Subcutaneous abdominal adipose tissue (tissue), 5 donors: ENCODE data around the gene MPDU1.
"Not testable (repeated sequence)": the region's sequence is repeated elsewhere in the genome, so short reads cannot be mapped to it uniquely, and the experiment has no call there.

Source experiments
- H3K27ac ChIP-seq: one replicate; pipeline ENCODE4 v1.7.0; 2013; ENCODE audit warnings: low read depth, mild to moderate bottlenecking, inconsistent platforms, low read length, moderate library complexity
- H3K27me3 ChIP-seq, 5 donors: one replicate each; pipeline ENCODE4 v1.7.0; 2013; ENCODE audit warnings: low read length in 5 of 5, inconsistent platforms in 1 of 5; ENCODE audit not compliant: control insufficient read depth in 5 of 5, insufficient read depth in 4 of 5
- H3K36me3 ChIP-seq, 5 donors: one replicate each; pipeline ENCODE4 v1.7.0; 2013; ENCODE audit warnings: low read length in 5 of 5; ENCODE audit not compliant: control insufficient read depth in 5 of 5, insufficient read depth in 5 of 5
- H3K4me1 ChIP-seq, 5 donors: one replicate each; pipeline ENCODE4 v1.7.0; 2013; ENCODE audit warnings: low read length in 5 of 5, mild to moderate bottlenecking in 3 of 5, moderate library complexity in 1 of 5; ENCODE audit not compliant: control insufficient read depth in 5 of 5, insufficient read depth in 5 of 5
- H3K4me3 ChIP-seq, 5 donors: one replicate each; pipeline ENCODE4 v1.7.0; 2013; ENCODE audit warnings: low read length in 5 of 5, low read depth in 1 of 5
- H3K9ac ChIP-seq, 5 donors: one replicate each; pipeline ENCODE4 v1.7.0; 2013; ENCODE audit warnings: low read length in 5 of 5, mild to moderate bottlenecking in 4 of 5, moderate library complexity in 3 of 5
- H3K9me3 ChIP-seq, 5 donors: one replicate each; pipeline ENCODE4 v1.7.0; 2013; ENCODE audit warnings: low read length in 5 of 5; ENCODE audit not compliant: control insufficient read depth in 5 of 5
- donor health status: healthy.
- donor health status: healthy.
- donor health status: healthy.
- donor health status: healthy.
- donor health status: healthy.

Gene MPDU1

DNA sequence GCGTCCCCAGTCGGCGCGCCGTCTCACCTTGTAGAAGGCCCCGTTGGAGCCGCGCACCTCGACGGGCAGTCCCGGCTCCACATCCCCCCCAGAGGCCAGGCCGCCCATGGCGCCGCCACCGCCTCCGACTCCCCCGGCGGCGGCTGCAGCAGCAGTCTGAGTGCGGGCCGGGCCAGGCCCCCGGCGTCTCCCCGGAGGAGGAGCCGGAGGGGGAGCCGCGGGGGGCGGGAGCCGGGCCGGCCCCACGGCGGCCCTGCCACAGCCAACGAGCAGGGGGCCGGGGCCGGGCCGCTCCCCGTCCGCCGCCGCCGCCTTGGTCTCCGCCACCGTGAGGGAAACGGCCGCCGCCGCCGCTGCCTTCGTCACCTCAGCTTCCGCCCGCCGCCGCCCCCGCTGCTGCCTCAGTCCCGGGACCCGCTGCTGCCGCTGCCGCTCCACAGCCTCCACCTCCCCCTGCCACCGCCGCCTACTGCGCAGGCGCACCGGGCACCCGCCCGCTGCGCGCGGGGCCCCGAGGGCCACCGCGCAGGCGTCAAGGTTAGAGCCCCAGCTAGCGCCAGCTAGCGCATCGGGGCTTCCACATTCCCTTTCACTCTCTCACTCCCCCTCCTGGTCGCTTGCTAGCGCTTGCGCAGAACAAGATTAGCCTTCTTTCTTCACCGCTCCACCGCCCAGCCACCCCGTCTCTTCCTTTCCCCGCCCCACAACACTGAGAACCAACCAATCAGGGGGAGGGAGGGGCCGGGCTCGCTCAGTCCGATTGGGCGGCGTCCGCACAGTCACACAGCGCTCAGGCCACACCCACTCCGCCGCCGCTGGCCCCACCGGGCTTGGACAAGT, 31.0 kb downstream of the MPDU1 start, which contains the start of gene FXR2:
Gene FXR2, minus strand, starts transcription at position 473 of the 840 bp plus-strand sequence. Its CDS starts 365 bp downstream, at position 108.
- Histone ChIP-seq H3K27me3 (no peaks in the 10 kb centered on the region), H3K27ac (peak within 1 kb of the TSS; percentile 76), H3K36me3 (peaks cover 0 to 11% (median 6%) of the 10 kb centered on the region in 5 donors), H3K9me3 (no peaks in the 10 kb centered on the region), H3K9ac (peak within 1 kb of the TSS; percentile 68 to 95 (median 90)), H3K4me3 (peak within 1 kb of the TSS; percentile 78 to 85 (median 82)), H3K4me1 (peaks cover 0 to 35% (median 28%) of the 10 kb centered on the region in 5 donors)

DNA sequence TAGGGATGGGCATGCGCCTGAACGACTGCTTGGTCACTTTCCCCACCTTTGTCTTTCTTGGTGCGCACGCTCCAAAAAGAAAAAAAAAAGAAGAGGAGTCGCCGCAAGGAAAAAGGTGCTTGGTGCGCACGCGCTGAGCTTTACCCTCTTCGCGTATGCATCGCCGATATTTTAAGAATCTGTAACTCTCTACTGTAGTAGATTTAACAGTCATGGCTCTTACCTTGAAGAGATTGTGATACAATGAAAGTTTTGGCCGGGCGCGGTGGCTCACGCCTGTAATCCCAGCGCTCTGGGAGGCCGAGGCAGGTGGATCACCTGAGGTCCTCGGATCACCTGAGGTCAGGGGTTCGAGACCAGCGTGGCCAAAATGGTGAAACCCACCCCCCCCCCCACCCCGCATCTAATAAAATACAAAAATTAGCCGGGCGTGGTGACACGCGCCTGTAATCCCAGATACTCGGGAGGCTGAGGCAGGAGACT, 31.7 kb downstream of the MPDU1 start:
- Histone ChIP-seq H3K9ac (peak overlapping the region in 4 of 5 donors; percentile 53 to 68 (median 64)), H3K27me3 (no peaks in the 10 kb centered on the region), H3K9me3 (no peaks in the 10 kb centered on the region), H3K4me3 (peak overlapping the region; percentile 62 to 69 (median 66)), H3K4me1 (peaks cover 0 to 35% (median 28%) of the 10 kb centered on the region in 5 donors), H3K27ac (peak overlapping the region; percentile 30), H3K36me3 (peaks cover 0 to 11% (median 6%) of the 10 kb centered on the region in 5 donors)

DNA sequence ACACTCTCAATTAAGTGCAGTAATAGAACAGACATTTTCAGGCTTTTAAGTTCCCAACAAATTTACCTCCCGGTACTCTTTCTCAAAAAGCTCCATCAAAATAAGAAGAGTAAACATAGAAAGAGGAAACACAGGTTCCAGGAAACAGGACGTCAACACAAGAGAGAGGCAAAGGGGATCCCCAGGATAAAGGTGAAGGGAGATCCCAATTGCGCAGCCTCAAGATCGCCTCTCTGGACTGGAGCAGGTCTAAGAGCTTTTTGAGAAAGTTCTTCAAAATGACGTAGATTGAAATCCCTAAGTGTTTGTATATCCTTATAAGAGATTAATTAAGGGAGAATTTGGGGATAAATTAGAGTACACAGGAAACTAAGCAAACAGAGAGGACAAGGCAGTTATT, 35.0 kb downstream of the MPDU1 start:
- H3K4me1 ChIP-seq: peaks cover 0 to 12% (median 7%) of the 10 kb centered on the region in 5 donors
- no peak overlapping the region for H3K4me3 ChIP-seq
- no peak overlapping the region for H3K27ac ChIP-seq
- no peaks in the 10 kb centered on the region for H3K36me3 ChIP-seq
- H3K27me3 ChIP-seq: no peaks in the 10 kb centered on the region
- H3K9ac ChIP-seq: no peak overlapping the region
- no peaks in the 10 kb centered on the region for H3K9me3 ChIP-seq

DNA sequence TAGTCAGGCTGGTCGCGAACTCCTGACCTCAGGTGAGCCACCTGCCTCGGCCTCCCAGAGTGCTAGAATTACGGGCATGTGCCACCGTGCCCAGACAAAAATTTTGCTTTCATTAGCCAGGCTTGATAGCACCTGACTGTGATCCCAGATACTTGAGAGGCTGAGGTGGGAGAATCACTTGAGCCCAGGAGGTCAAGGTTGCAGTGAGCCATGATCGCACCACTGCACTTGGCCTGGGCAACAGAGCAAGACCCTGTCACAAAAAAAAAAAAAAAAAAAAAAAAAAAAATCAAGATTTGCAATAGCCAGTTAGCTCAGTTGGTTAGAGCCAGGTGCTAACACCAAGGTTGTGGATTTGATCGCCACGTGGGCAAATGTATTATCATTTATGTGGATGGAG, 37.2 kb downstream of the MPDU1 start:
- Histone ChIP-seq H3K27ac (no peak overlapping the region), H3K4me1 (no peaks in the 10 kb centered on the region), H3K27me3 (no peaks in the 10 kb centered on the region), H3K9me3 (no peaks in the 10 kb centered on the region), H3K4me3 (no peak overlapping the region), H3K9ac (no peak overlapping the region), H3K36me3 (no peaks in the 10 kb centered on the region)

DNA sequence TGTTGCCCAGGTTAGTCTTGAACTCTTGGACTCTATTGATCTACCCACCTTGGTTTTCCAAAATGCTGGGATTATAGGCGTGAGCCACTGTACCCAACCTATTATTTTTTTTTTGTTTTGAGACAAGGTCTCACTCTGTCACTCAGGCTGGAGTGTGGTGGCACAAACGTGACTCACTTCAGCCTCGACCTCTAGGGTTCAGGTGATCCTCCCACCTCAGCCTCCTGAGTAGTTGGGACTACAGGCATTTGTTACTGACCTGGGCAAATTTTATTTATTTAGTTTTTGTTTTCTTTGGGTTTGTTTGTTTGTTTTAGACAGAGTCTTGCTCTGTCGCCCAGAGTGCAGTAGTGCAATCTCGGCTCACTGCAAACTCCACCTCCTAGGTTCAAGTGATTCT, 40.0 kb downstream of the MPDU1 start:
- no peaks in the 10 kb centered on the region for H3K9me3 ChIP-seq
- no peaks in the 10 kb centered on the region for H3K27me3 ChIP-seq
- no peak overlapping the region for H3K9ac ChIP-seq
- peaks cover 3 to 14% (median 12%) of the 10 kb centered on the region in 5 donors for H3K4me1 ChIP-seq
- H3K27ac ChIP-seq: no peak overlapping the region
- no peaks in the 10 kb centered on the region for H3K36me3 ChIP-seq
- no peak overlapping the region for H3K4me3 ChIP-seq

DNA sequence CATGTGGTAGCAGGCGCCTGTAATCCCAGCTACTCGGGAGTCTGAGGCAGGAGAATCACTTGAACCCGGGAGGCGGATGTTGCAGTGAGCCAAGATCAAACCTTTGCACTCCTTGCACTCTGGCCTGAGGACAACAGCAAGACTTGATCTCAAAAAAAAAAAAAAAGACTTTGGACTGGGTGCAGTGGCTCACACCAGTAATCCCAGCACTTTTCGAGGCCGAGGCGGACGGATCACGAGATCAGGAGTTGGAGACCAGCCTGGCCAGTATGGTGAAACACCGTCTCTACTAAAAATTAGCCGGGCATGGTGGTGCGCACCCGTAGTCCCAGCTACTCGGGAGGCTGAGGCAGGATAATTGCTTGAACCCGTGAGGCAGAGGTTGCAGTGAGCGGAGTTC, 42.1 kb downstream of the MPDU1 start:
- H3K9me3 ChIP-seq, H3K27me3 ChIP-seq, H3K36me3 ChIP-seq, H3K4me3 ChIP-seq, H3K9ac ChIP-seq, H3K27ac ChIP-seq: not testable (repeated sequence)
- peaks cover 3 to 14% (median 12%) of the 10 kb centered on the region in 5 donors for H3K4me1 ChIP-seq

DNA sequence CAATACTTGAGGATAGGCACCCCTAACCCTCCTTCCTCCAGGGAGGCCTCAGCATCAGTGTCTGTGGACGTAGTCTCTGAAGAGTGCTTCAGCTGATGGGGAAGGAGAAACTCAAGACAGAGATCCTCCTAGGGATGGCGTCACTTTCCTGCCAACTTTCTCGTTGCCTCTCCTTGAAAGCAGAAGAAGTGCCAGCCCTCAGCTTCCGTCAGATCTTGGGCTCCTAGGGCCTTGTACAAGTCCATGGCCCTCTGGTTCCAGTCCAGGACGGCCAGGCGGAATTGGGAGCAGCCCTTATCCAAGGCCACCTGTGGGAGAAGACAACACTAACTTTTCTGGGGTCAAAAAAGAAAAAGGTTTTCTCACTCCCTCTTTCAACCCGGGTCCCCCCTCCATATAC, 42.7 kb downstream of the MPDU1 start:
- no peaks in the 10 kb centered on the region for H3K36me3 ChIP-seq
- no peaks in the 10 kb centered on the region for H3K27me3 ChIP-seq
- no peaks in the 10 kb centered on the region for H3K9me3 ChIP-seq
- peak overlapping the region in 3 of 5 donors; percentile 93 to 94 (median 94) for H3K9ac ChIP-seq
- H3K4me3 ChIP-seq: peak overlapping the region in 1 of 5 donors; percentile 76
- H3K27ac ChIP-seq: no peak overlapping the region
- peaks cover 3 to 14% (median 12%) of the 10 kb centered on the region in 5 donors for H3K4me1 ChIP-seq

DNA sequence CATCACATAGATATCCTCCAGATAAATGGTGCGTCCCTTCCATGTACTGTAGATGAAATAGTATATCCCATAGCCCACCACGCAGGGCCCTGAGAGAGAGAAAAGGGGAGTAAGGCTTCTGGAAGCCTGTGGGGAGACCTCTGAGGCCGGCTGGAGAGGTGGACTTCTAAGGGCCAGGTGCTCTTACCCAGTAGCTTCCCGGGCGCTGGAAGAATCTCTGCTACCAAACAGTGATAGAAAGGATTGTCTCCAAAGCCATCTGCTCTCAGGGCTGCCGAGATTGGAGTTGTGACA, 43.3 kb downstream of the MPDU1 start:
- Histone ChIP-seq H3K27ac (peak overlapping the region; percentile 87), H3K27me3 (no peaks in the 10 kb centered on the region), H3K9ac (peak overlapping the region; percentile 80 to 94 (median 93)), H3K9me3 (no peaks in the 10 kb centered on the region), H3K4me3 (peak overlapping the region; percentile 76 to 85 (median 81)), H3K4me1 (peaks cover 3 to 14% (median 12%) of the 10 kb centered on the region in 5 donors), H3K36me3 (no peaks in the 10 kb centered on the region)

DNA sequence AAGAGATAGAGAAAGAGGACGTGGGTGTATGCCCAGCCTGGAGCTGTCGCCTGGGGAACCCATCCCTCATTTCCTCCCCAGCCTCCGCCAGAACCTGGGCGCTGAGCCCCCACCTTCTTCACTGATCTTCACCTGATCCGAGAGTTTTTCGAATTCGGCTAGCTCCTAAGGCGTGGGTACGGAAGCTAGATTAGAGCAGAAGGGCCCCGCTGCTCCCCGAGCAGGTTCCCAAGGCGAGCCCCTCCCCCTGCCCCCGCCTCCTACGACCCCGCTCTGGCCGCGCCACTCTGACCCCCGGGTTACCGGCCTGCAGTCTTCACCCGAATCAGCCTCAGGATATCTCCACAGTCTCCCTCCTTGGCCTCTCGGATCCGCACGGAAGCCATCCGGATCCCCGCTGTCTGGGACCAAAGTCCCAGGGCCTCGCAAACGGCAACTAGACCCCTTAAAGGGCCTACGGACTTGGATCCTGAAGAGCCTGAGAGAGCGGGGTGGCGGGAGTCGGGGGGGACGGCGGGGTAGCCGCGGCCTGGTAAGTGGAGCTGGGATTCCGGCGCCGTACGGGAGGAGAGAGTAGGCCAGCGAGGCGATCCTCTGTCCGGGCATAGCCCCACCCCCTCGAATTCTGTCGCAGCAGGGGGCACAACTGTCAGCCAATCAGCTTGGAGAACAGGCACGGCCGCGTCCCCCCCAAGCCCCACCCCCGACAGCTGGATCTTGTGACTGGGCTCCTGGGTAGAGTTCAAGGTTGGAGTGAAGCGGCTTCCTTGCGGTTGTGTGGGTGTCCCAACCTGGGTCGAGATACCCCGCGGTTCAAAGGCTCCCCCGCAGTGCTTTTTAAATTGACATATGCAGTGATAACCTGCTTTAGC, 43.8 kb downstream of the MPDU1 start, which contains the start of gene SAT2:
Gene SAT2, minus strand, starts transcription at position 572 of the 872 bp plus-strand sequence. Its CDS starts 186 bp downstream, at position 386.
- H3K27me3 ChIP-seq: no peaks in the 10 kb centered on the region
- peaks cover 3 to 14% (median 12%) of the 10 kb centered on the region in 5 donors for H3K4me1 ChIP-seq
- H3K36me3 ChIP-seq: no peaks in the 10 kb centered on the region
- peak within 1 kb of the TSS; percentile 80 to 94 (median 93) for H3K9ac ChIP-seq
- peak within 1 kb of the TSS; percentile 87 for H3K27ac ChIP-seq
- no peaks in the 10 kb centered on the region for H3K9me3 ChIP-seq
- H3K4me3 ChIP-seq: peak within 1 kb of the TSS; percentile 76 to 85 (median 81)
